Keratinocyte (primary cell): ENCODE measurements around the gene PLEKHB2.

Experiments used
- EZH2 ChIP-seq: IDR thresholded peaks from one replicate; pipeline ENCODE4 v1.6.1; 2012; ENCODE audit warnings: inconsistent platforms, mild to moderate bottlenecking, low read length, moderate library complexity
- TF ChIP-seq, protein P1 (sequence below), 3 experiments: IDR thresholded peaks in 1 of 3; conservative IDR thresholded peaks in 1 of 3; optimal IDR thresholded peaks in 1 of 3; 2 replicates in 2 of 3; 3 replicates in 1 of 3; pipeline versions ENCODE3 to v1.5.1; 2011; ENCODE audit warnings: low read length in 3 of 3, mild to moderate bottlenecking in 3 of 3, moderate library complexity in 2 of 3, control low read depth in 1 of 3, inconsistent platforms in 1 of 3; ENCODE audit not compliant: insufficient read depth in 2 of 3; ENCODE audit errors: extremely low read depth in 1 of 3

DNA sequence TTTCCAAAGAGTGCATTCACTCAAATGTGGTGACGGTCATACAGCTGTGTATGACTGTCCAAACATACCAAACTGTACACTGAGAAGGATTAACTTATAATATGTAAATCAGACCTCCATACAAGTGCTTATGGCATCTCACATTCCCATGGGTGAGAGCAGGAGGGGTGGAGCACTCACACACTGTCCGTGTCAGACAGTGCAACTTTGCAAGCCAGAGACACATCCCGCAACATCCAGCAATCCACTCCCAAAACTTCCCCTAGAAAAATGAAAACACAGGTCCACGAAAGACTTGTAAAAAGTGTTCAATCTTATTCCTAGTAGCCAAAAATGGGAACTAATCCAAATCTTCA is 48.2 kb upstream of the PLEKHB2 start:
- TF ChIP-seq, protein P1, sequence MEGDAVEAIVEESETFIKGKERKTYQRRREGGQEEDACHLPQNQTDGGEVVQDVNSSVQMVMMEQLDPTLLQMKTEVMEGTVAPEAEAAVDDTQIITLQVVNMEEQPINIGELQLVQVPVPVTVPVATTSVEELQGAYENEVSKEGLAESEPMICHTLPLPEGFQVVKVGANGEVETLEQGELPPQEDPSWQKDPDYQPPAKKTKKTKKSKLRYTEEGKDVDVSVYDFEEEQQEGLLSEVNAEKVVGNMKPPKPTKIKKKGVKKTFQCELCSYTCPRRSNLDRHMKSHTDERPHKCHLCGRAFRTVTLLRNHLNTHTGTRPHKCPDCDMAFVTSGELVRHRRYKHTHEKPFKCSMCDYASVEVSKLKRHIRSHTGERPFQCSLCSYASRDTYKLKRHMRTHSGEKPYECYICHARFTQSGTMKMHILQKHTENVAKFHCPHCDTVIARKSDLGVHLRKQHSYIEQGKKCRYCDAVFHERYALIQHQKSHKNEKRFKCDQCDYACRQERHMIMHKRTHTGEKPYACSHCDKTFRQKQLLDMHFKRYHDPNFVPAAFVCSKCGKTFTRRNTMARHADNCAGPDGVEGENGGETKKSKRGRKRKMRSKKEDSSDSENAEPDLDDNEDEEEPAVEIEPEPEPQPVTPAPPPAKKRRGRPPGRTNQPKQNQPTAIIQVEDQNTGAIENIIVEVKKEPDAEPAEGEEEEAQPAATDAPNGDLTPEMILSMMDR (optimal IDR thresholded peaks at IDR 0.05 in 1 of 3, IDR thresholded peaks at IDR 0.05 in 1 of 3, conservative IDR thresholded peaks at IDR 0.05 in 1 of 3; ENCODE audit: extremely low read depth in 1 of 3, insufficient read depth in 2 of 3, low read length in 3 of 3), result no peak
- no peak for TF ChIP-seq EZH2
